Activated T-helper 2 cell treated with anti-CD3 and anti-CD28 coated beads, Interferon-gamma antibody, Interleukin-2, Interleukin-4, amounts not matched to agents 10 μg/mL and 5 μg/mL and 100 μg/mL, durations not matched to agents 14 hours and 24 hours and 36 hours (primary cell): ENCODE data around the gene PERM1. TPM values are rescaled to one million over a fixed set of nuclear protein-coding genes. Genes with fewer than 3 reads are reported as not detected.
"Not testable (repeated sequence)": the region's sequence is repeated elsewhere in the genome, so short reads cannot be mapped to it uniquely, and the experiment has no call there.

Experiments used
- DNase-seq: peaks from one replicate; pipeline ENCODE4 v3.0.0; 2021; ENCODE audit warnings: low spot score
- H3K27ac Mint-ChIP-seq: one replicate; pipeline ENCODE4 v1.8.0; 2021; ENCODE audit warnings: mixed read lengths
- H3K27me3 Mint-ChIP-seq: one replicate; pipeline ENCODE4 v1.8.0; 2021; ENCODE audit warnings: low read depth, mixed read lengths
- H3K36me3 Mint-ChIP-seq: one replicate; pipeline ENCODE4 v1.8.0; 2021; ENCODE audit warnings: low read depth, mixed read lengths
- H3K4me1 Mint-ChIP-seq: one replicate; pipeline ENCODE4 v1.8.0; 2021; ENCODE audit warnings: low read depth, mixed read lengths
- H3K4me3 Mint-ChIP-seq: one replicate; pipeline ENCODE4 v1.8.0; 2021; ENCODE audit warnings: low read depth, mild to moderate bottlenecking, moderate library complexity, mixed read lengths
- H3K9me3 Mint-ChIP-seq: one replicate; pipeline ENCODE4 v1.8.0; 2021; ENCODE audit warnings: mixed read lengths
- intact Hi-C: fragments of 100-400 bp; cut with micrococcal nuclease; formaldehyde crosslinking; loops from one replicate; pipeline ENCODE4 v1.15.1; 2023
- total RNA-seq: library from RNA; stranded (reverse); gene quantifications from 2 replicates; pipeline ENCODE4 v1.2.3, GENCODE V29; 2022

Gene PERM1
- total RNA-seq, 1 donor from 2014 or later = not detected

DNA sequence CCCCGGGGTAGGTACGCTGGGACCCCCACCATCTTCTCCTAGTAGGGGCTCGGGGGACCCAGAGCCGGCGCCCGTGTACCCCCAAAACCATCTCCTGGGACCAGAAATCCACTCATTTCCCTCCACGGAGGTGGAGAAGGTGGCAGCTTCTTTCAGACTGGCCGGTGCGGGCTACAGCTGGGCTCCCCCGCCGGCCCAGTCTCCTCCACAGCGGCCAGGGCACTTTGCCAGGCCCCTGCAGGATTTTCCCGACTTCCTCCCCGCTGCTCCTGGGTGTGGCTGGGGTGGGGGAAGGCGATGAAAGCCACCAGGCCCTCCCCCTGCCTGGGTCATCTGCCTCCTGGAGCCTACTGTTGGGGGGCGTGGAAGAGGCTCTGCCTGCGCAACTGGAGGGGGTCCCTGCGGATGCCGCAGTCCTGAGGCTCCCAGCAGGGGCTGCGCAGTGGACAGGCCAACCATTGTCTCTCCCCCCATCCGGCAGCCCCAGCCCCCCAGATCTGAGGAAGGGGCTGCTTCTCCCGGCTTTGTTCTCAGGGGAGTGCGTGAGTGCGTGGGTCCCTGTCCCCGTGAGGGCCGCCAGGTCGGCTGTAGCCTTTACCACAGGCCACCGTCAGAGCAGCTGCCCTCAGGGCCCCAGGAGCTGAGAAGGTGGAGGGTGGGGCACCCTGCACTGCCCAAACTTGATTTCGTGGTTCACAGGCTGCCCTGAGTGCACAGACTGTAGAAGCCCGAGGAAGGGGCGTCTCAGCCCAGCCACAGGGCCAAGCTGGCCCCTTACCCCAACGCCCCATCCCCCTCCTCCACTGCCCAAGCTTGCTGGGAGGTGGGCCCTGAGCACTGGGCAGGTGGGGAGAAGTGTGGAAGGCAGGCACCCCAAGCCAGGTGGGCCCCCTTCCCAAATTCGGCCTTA is 39.4 kb upstream of the PERM1 start:
- Mint-ChIP-seq H3K36me3 (peaks cover 3% of the 10 kb centered on the region), H3K9me3 (no peaks in the 10 kb centered on the region), H3K27me3 (peaks cover 17% of the 10 kb centered on the region), H3K4me1 (peaks cover 6% of the 10 kb centered on the region), H3K4me3 (peak overlapping the region; percentile 52), H3K27ac (no peak overlapping the region)
- intact Hi-C loops = loop anchor here (5.0 kb wide), 1 partner anchor 41 kb away; no protein-coding TSS in a partner anchor
- DNase-seq = no peak

DNA sequence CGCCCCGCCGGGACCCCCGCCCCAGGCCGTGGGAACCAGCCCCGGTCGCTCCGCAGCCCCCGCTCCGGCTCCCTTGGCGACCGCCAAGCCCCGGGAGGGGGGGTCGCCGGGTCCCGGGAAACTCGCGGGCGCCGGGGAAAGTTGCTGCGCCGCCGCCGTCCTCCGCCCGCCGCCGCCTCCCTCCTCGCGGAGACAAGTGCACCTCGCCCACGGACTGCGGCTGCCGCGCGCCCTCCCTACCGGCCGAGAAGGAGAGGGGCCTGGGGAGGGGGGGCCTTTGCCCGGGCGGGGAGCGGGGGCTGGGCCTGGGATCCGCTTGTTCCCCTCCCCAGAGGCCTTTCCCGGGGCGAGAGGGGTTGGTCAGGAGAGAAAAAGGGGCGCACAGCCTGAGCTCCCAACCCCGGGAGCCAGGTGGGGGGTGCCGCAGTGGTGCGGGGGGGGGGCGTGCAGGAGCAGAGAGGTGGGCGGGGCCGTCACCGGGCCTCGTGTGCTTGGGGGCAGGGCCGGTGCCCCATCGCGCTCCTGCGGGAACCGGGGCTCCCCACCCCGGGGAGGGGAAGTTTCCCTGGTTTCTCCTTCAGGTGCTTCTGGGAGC is 38.6 kb upstream of the PERM1 start:
- Mint-ChIP-seq H3K4me3 (peak overlapping the region; percentile 52), H3K27ac (no peak overlapping the region), H3K27me3 (peaks cover 17% of the 10 kb centered on the region), H3K9me3 (no peaks in the 10 kb centered on the region), H3K4me1 (peaks cover 6% of the 10 kb centered on the region), H3K36me3 (peaks cover 3% of the 10 kb centered on the region)
- DNase-seq = no peak
- intact Hi-C loops = loop anchor here (5.0 kb wide), 1 partner anchor 42 kb away; no protein-coding TSS in a partner anchor

DNA sequence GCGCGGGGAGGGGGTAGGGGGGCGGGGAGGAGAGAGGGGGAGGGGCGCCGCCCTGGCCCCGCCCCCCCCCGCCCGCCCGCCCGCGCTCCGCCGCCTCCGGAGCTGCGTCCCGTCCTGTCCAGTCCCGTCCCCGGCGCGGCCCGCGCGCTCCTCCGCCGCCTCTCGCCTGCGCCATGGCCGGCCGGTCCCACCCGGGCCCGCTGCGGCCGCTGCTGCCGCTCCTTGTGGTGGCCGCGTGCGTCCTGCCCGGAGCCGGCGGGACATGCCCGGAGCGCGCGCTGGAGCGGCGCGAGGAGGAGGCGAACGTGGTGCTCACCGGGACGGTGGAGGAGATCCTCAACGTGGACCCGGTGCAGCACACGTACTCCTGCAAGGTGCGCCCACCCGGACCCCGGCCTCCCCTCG is 38.1 kb upstream of the PERM1 start, which contains the start of gene AGRN:
Gene AGRN (plus strand): TSS at position 121 of the 405 bp plus-strand sequence. CDS start 53 bp downstream, at position 174.
- no peak within 1 kb of the TSS for H3K27ac Mint-ChIP-seq
- no peaks in the 10 kb centered on the region for H3K9me3 Mint-ChIP-seq
- DNase-seq = no peak
- intact Hi-C loops = loop anchor here (5.0 to 10.0 kb wide), 2 partner anchors 42 to 185 kb away; partner anchors contain the start of gene TNFRSF18
- peak within 1 kb of the TSS; percentile 66 for H3K4me3 Mint-ChIP-seq
- peaks cover 17% of the 10 kb centered on the region for H3K27me3 Mint-ChIP-seq
- H3K4me1 Mint-ChIP-seq = peaks cover 6% of the 10 kb centered on the region
- peaks cover 3% of the 10 kb centered on the region for H3K36me3 Mint-ChIP-seq

DNA sequence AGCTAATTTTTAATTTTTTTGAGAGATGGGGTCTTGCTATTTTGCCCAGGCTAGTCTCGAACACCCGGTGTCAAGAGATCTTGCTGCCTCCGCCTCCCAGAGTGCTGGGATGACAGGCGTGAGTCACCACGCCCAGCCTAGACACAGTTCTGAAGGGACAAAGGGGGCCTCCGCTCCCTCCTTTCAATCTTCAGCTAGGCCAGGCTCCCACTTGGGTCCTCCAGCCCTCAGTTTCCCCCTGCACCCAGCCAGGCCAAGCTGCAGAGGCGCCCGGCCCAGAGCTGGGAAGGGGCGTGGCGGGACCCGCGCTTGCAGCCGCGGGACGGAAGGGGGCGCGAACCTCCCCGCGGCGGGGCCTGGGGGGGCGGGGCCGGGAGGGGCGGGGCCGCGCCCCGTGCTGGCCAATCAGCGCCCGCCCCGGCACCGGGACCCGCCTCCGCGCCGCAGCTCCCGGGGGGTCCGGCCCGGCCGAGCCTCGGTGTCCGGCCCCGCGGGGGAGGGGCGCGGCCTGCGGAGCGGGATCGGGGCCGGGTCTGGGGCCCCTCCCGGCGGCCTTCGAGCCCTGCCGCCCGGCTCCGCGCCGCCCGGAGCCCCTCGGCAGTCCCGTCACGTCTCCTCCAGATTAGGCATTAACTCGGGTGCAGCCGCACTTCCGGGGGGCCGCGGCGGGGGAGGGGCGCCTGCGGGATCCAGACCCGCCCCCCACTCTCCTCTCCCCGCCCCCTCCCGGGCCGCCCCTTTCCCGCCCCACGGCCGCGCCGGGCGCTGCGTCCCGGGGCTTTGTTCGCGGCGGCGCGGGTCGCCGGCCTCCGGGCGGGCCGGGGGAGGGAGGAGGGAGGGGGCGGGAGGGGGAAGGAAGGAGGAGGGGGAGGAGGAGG is 37.5 kb upstream of the PERM1 start:
- H3K4me3 Mint-ChIP-seq = peak overlapping the region; percentile 66
- peaks cover 3% of the 10 kb centered on the region for H3K36me3 Mint-ChIP-seq
- intact Hi-C loops = loop anchor here (10.0 kb wide), 1 partner anchor 185 kb away; the partner anchor contains the start of gene TNFRSF18
- peaks cover 11% of the 10 kb centered on the region for H3K4me1 Mint-ChIP-seq
- peak; percentile 73 for DNase-seq
- H3K27me3 Mint-ChIP-seq = peaks cover 17% of the 10 kb centered on the region
- H3K9me3 Mint-ChIP-seq = no peaks in the 10 kb centered on the region
- H3K27ac Mint-ChIP-seq = no peak overlapping the region

DNA sequence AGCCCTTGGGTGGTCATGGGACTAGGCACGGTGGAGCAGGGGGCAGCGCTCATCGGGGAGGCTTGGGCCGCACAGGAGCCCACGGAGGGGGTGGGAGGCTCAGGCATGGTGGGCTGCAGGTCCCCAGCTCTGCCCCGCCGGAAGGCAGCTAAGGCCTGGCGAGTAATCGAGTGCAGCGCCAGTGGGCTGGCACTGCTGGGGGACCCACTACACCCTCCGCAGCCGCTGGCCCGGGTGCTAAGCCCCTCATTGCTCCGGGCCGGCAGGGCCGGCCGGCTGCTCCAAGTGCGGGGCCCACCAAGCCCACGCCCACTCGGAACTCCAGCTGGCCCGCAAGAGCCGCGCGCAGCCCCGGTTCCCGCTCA is 36.4 kb upstream of the PERM1 start:
- peak overlapping the region; percentile 13 for H3K4me3 Mint-ChIP-seq
- intact Hi-C loops = loop anchor here (10.0 kb wide), 1 partner anchor 186 kb away; the partner anchor contains the start of gene TNFRSF18
- not testable (repeated sequence) for H3K9me3 Mint-ChIP-seq, H3K36me3 Mint-ChIP-seq, DNase-seq, H3K27ac Mint-ChIP-seq
- H3K4me1 Mint-ChIP-seq = peaks cover 20% of the 10 kb centered on the region
- peaks cover 17% of the 10 kb centered on the region for H3K27me3 Mint-ChIP-seq

DNA sequence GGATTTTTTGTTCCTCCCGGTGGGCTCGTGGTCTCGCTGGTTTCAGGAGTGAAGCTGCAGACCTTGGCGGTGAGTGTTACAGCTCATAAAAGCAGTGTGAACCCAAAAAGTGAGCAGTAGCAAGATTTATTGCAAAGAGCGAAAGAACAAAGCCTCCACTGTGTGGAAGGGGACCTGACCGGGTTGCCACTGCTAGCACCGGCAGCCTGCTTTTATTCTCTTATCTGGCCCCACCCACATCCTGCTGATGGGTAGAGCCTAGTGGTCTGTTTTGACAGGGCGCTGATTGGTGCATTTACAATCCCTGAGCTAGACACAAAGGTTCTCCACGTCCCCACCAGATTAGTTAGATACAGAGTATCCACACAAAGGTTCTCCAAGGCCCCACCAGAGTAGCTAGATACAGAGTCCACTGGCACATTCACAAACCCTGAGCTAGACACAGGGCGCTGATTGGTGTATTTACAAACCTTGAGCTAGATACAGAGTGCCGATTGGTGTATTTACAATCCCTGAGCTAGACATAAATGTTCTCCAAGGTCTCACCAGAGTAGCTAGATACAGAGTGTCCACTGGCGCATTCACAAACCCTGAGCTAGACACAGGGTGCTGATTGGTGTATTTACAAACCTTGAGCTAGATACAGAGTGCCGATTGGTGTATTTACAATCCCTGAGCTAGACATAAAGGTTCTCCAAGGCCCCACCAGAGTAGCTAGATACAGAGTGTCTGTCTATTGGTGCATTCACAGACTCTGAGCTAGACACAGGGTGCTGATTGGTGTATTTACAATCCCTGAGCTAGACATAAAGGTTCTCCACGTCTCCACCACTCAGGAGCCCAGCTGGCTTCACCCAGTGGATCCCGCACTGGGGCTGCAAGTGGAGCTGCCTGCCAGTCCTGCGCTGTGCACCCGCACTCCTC is 35.8 kb upstream of the PERM1 start:
- DNase-seq, H3K27ac Mint-ChIP-seq, H3K9me3 Mint-ChIP-seq, H3K36me3 Mint-ChIP-seq: not testable (repeated sequence)
- peak overlapping the region; percentile 13 for H3K4me3 Mint-ChIP-seq
- peaks cover 25% of the 10 kb centered on the region for H3K4me1 Mint-ChIP-seq
- H3K27me3 Mint-ChIP-seq = peaks cover 11% of the 10 kb centered on the region
- intact Hi-C loops = loop anchor here (10.0 kb wide), 1 partner anchor 187 kb away; the partner anchor contains the start of gene TNFRSF18

DNA sequence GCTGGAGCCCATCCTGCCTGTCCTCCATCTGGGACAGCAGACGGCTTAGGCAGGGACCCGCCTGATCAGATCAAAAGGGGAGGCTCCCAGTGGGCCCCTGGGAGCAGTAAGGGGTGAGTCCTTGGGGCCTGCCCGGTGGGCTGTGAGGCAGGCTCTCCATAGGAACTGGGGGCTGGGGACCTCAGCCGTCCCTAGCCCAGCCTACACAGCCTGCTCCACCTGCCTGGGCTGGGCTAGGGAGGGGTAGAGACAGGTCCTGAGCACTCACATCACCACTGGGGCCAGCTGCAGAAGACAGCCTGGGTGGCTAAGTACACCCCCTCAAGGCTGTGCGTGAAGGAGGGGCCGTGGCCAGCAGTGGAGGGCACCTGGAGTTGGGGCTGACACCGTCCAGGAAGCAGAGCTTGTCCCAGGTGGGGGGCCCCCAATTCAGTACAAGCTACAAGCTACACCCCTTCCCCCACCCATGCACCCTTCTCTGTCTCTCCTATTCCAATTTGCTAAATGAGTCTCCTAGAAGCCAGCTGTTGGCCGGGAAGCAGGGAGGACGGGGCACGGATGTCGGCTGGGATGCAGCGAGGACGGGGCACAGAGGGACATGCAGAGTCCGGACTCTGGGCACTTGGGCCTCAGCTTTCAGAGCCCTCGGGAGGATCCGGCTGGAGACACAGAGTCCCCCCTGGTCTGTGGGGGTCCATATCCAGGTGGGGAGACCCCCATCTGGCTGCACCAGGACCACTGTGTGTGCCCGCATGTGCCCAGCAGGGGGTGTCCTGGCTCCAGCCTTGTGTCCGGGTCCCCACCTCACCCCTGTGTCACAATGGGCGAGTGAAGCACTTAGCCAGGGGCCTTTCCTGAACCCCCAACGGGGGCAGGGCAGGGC is 33.1 kb upstream of the PERM1 start:
- no peak for DNase-seq
- intact Hi-C loops = loop anchor here (10.0 kb wide), 1 partner anchor 190 kb away; the partner anchor contains the start of gene TNFRSF18
- Mint-ChIP-seq H3K4me3 (peak overlapping the region; percentile 84), H3K36me3 (peaks cover 3% of the 10 kb centered on the region), H3K9me3 (no peaks in the 10 kb centered on the region), H3K27ac (peak overlapping the region; percentile 67), H3K27me3 (no peaks in the 10 kb centered on the region), H3K4me1 (peaks cover 27% of the 10 kb centered on the region)

DNA sequence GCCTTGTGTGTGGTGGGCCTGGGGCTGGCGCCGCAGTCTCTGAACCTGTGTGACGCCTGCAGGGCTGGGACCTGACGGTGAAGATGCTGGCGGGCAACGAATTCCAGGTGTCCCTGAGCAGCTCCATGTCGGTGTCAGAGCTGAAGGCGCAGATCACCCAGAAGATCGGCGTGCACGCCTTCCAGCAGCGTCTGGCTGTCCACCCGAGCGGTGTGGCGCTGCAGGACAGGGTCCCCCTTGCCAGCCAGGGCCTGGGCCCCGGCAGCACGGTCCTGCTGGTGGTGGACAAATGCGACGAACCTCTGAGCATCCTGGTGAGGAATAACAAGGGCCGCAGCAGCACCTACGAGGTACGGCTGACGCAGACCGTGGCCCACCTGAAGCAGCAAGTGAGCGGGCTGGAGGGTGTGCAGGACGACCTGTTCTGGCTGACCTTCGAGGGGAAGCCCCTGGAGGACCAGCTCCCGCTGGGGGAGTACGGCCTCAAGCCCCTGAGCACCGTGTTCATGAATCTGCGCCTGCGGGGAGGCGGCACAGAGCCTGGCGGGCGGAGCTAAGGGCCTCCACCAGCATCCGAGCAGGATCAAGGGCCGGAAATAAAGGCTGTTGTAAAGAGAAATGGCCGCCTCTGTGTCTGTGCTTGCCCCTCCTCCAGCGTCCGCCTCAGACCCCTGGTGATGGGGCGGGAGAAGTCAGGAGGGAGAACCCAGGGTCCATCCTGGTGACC is 32.2 kb upstream of the PERM1 start:
- peaks cover 28% of the 10 kb centered on the region for H3K4me1 Mint-ChIP-seq
- no peaks in the 10 kb centered on the region for H3K9me3 Mint-ChIP-seq
- H3K4me3 Mint-ChIP-seq = peak overlapping the region; percentile 84
- H3K27ac Mint-ChIP-seq = peak overlapping the region; percentile 89
- peaks cover 3% of the 10 kb centered on the region for H3K36me3 Mint-ChIP-seq
- peaks cover under 1% of the 10 kb centered on the region for H3K27me3 Mint-ChIP-seq
- DNase-seq = no peak
- intact Hi-C loops = loop anchor here (1.0 to 10.0 kb wide), 2 partner anchors 9 to 191 kb away; partner anchors contain the start of gene TNFRSF18

DNA sequence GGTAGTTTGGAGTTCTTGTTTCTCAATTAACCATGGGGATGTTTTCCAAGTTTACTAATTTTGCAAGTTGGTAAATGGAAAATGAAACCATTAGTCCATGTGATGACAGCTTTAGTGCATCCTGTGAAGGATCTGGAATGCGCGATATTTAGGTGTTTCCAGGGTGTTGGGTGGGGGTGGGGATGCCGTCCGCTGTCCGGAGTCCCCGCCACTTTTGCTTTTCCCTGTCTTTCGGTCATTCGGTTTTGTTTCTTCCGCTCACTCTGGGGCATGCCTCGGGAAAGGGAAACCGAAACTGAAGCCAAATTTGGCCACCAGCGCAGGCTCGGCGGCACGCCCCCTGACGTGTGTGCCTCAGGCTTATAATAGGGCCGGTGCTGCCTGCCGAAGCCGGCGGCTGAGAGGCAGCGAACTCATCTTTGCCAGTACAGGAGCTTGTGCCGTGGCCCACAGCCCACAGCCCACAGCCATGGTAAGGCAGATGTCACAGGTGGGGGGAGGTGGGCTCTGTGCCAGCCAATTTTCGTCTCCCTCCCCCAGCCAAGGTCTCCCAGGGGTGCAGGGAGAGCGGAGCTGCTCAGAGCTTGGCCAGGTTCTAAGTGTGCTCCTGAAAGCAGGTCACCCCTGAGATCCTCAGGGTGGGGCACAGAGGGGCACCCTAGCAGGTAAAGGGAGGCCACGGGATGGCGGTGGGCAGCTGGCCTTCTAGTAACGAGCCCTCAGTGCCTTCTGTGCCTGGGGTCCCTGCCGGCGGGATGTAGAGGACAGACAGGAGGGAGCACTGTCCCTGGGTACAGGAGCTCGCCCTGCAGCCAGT is 31.4 kb upstream of the PERM1 start, which contains the start of gene ISG15:
Gene ISG15 (plus strand): TSS at position 393 of the 817 bp plus-strand sequence. CDS start 77 bp downstream, at position 470.
- Mint-ChIP-seq H3K27me3 (peaks cover 2% of the 10 kb centered on the region), H3K4me1 (peaks cover 29% of the 10 kb centered on the region), H3K4me3 (peak within 1 kb of the TSS; percentile 84), H3K36me3 (peaks cover 3% of the 10 kb centered on the region), H3K27ac (peak within 1 kb of the TSS; percentile 89), H3K9me3 (no peaks in the 10 kb centered on the region)
- DNase-seq = peak; percentile 88
- intact Hi-C loops = loop anchor here (1.0 to 10.0 kb wide), 2 partner anchors 8 to 191 kb away; partner anchors contain the start of gene TNFRSF18
